ENCODE results near the gene DUSP6. TPM values are rescaled to one million over a fixed set of nuclear protein-coding genes. Genes with fewer than 3 reads are reported as not detected.

The DUSP6 gene
- total and polyA plus RNA-seq, 2 of the 13 experiments (the other 11 are each of a cell fraction or from before 2014, with no cell fraction given), result 40.9 to 161 TPM

- TF ChIP-seq, protein P1, sequence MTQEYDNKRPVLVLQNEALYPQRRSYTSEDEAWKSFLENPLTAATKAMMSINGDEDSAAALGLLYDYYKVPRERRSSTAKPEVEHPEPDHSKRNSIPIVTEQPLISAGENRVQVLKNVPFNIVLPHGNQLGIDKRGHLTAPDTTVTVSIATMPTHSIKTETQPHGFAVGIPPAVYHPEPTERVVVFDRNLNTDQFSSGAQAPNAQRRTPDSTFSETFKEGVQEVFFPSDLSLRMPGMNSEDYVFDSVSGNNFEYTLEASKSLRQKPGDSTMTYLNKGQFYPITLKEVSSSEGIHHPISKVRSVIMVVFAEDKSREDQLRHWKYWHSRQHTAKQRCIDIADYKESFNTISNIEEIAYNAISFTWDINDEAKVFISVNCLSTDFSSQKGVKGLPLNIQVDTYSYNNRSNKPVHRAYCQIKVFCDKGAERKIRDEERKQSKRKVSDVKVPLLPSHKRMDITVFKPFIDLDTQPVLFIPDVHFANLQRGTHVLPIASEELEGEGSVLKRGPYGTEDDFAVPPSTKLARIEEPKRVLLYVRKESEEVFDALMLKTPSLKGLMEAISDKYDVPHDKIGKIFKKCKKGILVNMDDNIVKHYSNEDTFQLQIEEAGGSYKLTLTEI (CRISPR knock-in tag; conservative IDR thresholded peaks at IDR 0.05), result no peak
- TF ChIP-seq ZNF768 (CRISPR knock-in tag; IDR thresholded peaks at IDR 0.05), result no peak
- no peak for TF ChIP-seq ZNF569 (CRISPR knock-in tag; IDR thresholded peaks at IDR 0.05; ENCODE audit: borderline replicate concordance)
- no peak for TF ChIP-seq ZNF329 (CRISPR knock-in tag; IDR thresholded peaks at IDR 0.05; ENCODE audit: low read depth)
- TF ChIP-seq, protein P2, sequence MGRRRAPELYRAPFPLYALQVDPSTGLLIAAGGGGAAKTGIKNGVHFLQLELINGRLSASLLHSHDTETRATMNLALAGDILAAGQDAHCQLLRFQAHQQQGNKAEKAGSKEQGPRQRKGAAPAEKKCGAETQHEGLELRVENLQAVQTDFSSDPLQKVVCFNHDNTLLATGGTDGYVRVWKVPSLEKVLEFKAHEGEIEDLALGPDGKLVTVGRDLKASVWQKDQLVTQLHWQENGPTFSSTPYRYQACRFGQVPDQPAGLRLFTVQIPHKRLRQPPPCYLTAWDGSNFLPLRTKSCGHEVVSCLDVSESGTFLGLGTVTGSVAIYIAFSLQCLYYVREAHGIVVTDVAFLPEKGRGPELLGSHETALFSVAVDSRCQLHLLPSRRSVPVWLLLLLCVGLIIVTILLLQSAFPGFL (CRISPR knock-in tag; IDR thresholded peaks at IDR 0.05), result no peak
- no peak for TF ChIP-seq TBX3 (IDR thresholded peaks at IDR 0.05; ENCODE audit: borderline replicate concordance)
- no peak for TF ChIP-seq ZNF253 (CRISPR knock-in tag; IDR thresholded peaks at IDR 0.05; ENCODE audit: borderline replicate concordance)
- TF ChIP-seq, protein P3, sequence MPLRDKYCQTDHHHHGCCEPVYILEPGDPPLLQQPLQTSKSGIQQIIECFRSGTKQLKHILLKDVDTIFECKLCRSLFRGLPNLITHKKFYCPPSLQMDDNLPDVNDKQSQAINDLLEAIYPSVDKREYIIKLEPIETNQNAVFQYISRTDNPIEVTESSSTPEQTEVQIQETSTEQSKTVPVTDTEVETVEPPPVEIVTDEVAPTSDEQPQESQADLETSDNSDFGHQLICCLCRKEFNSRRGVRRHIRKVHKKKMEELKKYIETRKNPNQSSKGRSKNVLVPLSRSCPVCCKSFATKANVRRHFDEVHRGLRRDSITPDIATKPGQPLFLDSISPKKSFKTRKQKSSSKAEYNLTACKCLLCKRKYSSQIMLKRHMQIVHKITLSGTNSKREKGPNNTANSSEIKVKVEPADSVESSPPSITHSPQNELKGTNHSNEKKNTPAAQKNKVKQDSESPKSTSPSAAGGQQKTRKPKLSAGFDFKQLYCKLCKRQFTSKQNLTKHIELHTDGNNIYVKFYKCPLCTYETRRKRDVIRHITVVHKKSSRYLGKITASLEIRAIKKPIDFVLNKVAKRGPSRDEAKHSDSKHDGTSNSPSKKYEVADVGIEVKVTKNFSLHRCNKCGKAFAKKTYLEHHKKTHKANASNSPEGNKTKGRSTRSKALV (CRISPR knock-in tag; IDR thresholded peaks at IDR 0.05), result no peak
- no peak for TF ChIP-seq ZNF224 (CRISPR knock-in tag; IDR thresholded peaks at IDR 0.05)
- no peak for TF ChIP-seq ZBTB42 (CRISPR knock-in tag; IDR thresholded peaks at IDR 0.05)
- TF ChIP-seq RELA (CRISPR knock-in tag; IDR thresholded peaks at IDR 0.05), result no peak
- TF ChIP-seq FOXP4 (CRISPR knock-in tag; IDR thresholded peaks at IDR 0.05), result peak; percentile 91
- no peak for TF ChIP-seq CENPX (CRISPR knock-in tag; IDR thresholded peaks at IDR 0.05)
- peak; percentile 56 for TF ChIP-seq SAP130 (CRISPR knock-in tag; IDR thresholded peaks at IDR 0.05; ENCODE audit: low read depth)
- TF ChIP-seq, protein P4, sequence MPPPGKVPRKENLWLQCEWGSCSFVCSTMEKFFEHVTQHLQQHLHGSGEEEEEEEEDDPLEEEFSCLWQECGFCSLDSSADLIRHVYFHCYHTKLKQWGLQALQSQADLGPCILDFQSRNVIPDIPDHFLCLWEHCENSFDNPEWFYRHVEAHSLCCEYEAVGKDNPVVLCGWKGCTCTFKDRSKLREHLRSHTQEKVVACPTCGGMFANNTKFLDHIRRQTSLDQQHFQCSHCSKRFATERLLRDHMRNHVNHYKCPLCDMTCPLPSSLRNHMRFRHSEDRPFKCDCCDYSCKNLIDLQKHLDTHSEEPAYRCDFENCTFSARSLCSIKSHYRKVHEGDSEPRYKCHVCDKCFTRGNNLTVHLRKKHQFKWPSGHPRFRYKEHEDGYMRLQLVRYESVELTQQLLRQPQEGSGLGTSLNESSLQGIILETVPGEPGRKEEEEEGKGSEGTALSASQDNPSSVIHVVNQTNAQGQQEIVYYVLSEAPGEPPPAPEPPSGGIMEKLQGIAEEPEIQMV (CRISPR knock-in tag; IDR thresholded peaks at IDR 0.05; ENCODE audit: low read depth), result no peak
- TF ChIP-seq RBFOX2 (IDR thresholded peaks at IDR 0.05; ENCODE audit: low read depth, low read length), result no peak
- peak; percentile 84 for TF ChIP-seq HMG20B (CRISPR knock-in tag; conservative IDR thresholded peaks at IDR 0.05)
- no peak for TF ChIP-seq ZNF232 (CRISPR knock-in tag; IDR thresholded peaks at IDR 0.05; ENCODE audit: borderline replicate concordance)
- TF ChIP-seq ZNF235 (CRISPR knock-in tag; IDR thresholded peaks at IDR 0.05; ENCODE audit: borderline replicate concordance), result no peak
- no peak for TF ChIP-seq KLF16 (CRISPR knock-in tag; IDR thresholded peaks at IDR 0.05)
Observed at GRCh38 chr12:89391726-89392336, 39.5 kb upstream of the DUSP6 start (continued).
